BE2C (cell line): ENCODE data around the gene GREM1.

Experiments used
- DNase-seq: peaks from one replicate; pipeline ENCODE4 v3.0.0-alpha.2; 2020
- H3K27me3 ChIP-seq: fragments of 250-450 bp; sonication (Bioruptor Pico); 2 replicates; pipeline ENCODE4 v1.5.1; 2020; ENCODE audit warnings: mild to moderate bottlenecking
- H3K36me3 ChIP-seq: fragments of 250-450 bp; sonication (Bioruptor Pico); 2 replicates; pipeline ENCODE4 v1.5.1; 2020; ENCODE audit warnings: mild to moderate bottlenecking
- H3K4me1 ChIP-seq: fragments of 250-450 bp; sonication (Bioruptor Pico); 2 replicates; pipeline ENCODE4 v1.5.1; 2020
- H3K4me3 ChIP-seq: 2 replicates; pipeline ENCODE4 v1.5.1; 2011; ENCODE audit warnings: low read depth, low read length
- H3K9me3 ChIP-seq: fragments of 250-450 bp; sonication (Bioruptor Pico); 2 replicates; pipeline ENCODE4 v1.5.1; 2020
- TF ChIP-seq, protein P1 (sequence below): IDR thresholded peaks from 2 replicates; pipeline ENCODE4 v1.5.1; 2012; ENCODE audit warnings: mild to moderate bottlenecking, low read depth, low read length

Gene GREM1

GRCh38 chr15:32674681-32675080 is 43.1 kb upstream of the GREM1 start:
- TF ChIP-seq, protein P1, sequence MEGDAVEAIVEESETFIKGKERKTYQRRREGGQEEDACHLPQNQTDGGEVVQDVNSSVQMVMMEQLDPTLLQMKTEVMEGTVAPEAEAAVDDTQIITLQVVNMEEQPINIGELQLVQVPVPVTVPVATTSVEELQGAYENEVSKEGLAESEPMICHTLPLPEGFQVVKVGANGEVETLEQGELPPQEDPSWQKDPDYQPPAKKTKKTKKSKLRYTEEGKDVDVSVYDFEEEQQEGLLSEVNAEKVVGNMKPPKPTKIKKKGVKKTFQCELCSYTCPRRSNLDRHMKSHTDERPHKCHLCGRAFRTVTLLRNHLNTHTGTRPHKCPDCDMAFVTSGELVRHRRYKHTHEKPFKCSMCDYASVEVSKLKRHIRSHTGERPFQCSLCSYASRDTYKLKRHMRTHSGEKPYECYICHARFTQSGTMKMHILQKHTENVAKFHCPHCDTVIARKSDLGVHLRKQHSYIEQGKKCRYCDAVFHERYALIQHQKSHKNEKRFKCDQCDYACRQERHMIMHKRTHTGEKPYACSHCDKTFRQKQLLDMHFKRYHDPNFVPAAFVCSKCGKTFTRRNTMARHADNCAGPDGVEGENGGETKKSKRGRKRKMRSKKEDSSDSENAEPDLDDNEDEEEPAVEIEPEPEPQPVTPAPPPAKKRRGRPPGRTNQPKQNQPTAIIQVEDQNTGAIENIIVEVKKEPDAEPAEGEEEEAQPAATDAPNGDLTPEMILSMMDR, result no peak
- H3K4me1 ChIP-seq, result peaks cover 12% of the 10 kb centered on the region
- H3K4me3 ChIP-seq, result no peak overlapping the region
- H3K27me3 ChIP-seq, result no peaks in the 10 kb centered on the region
- no peak for DNase-seq
- H3K9me3 ChIP-seq, result no peaks in the 10 kb centered on the region
- no peaks in the 10 kb centered on the region for H3K36me3 ChIP-seq

DNA sequence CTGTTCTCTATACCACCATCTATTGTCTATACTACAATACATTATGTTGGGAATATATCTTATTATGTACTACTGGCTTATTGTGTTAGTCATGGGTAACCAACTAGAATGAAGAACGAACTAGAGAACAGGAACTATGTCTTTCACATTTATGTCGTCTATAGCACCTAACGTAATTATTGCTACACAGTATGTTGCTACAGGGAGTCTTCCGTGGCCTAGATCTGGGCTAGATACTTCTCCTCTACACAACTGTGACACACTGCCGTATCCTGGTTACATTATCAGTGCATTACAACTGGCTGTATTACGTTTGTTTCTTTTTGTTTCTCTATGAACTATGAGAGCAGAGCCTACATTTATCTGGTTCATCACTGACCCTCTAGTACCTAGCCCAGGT is 42.3 kb upstream of the GREM1 start:
- H3K36me3 ChIP-seq, result no peaks in the 10 kb centered on the region
- TF ChIP-seq, protein P1, result no peak
- no peak overlapping the region for H3K4me3 ChIP-seq
- DNase-seq, result no peak
- no peaks in the 10 kb centered on the region for H3K27me3 ChIP-seq
- peaks cover 11% of the 10 kb centered on the region for H3K4me1 ChIP-seq
- H3K9me3 ChIP-seq, result no peaks in the 10 kb centered on the region

- no peak for DNase-seq
- H3K4me1 ChIP-seq, result peaks cover 4% of the 10 kb centered on the region; the same call in 1 of the 2 replicates
These were observed 41.6 kb upstream of the GREM1 start for GRCh38 chr15:32676169-32676568.

GRCh38 chr15:32677238-32677750 is 40.5 kb upstream of the GREM1 start:
- Histone ChIP-seq H3K36me3 (no peaks in the 10 kb centered on the region), H3K27me3 (no peaks in the 10 kb centered on the region), H3K4me3 (no peak overlapping the region), H3K9me3 (no peaks in the 10 kb centered on the region), H3K4me1 (peaks cover 4% of the 10 kb centered on the region; the same call in 1 of the 2 replicates)
- TF ChIP-seq, protein P1, result no peak
- no peak for DNase-seq

More at GRCh38 chr15:32676169-32676568, 41.6 kb upstream of the GREM1 start:
- Histone ChIP-seq H3K36me3 (no peaks in the 10 kb centered on the region), H3K9me3 (no peaks in the 10 kb centered on the region), H3K27me3 (no peaks in the 10 kb centered on the region), H3K4me3 (no peak overlapping the region)
- TF ChIP-seq, protein P1, result no peak

- Histone ChIP-seq H3K4me3 (no peak overlapping the region), H3K4me1 (peaks cover 4% of the 10 kb centered on the region; the same call in 1 of the 2 replicates), H3K36me3 (no peaks in the 10 kb centered on the region), H3K9me3 (no peaks in the 10 kb centered on the region), H3K27me3 (no peaks in the 10 kb centered on the region)
- no peak for DNase-seq
- TF ChIP-seq, protein P1, result 0 out of 2 replicates have a peak, but pooled peaks have one; percentile 18
These were observed 38.5 kb upstream of the GREM1 start for GRCh38 chr15:32679298-32679690.

- no peak overlapping the region for H3K4me3 ChIP-seq
- H3K27me3 ChIP-seq, result no peaks in the 10 kb centered on the region
- H3K4me1 ChIP-seq, result peaks cover 5% of the 10 kb centered on the region
- TF ChIP-seq, protein P1, result no peak
- no peaks in the 10 kb centered on the region for H3K9me3 ChIP-seq
- no peaks in the 10 kb centered on the region for H3K36me3 ChIP-seq
- no peak for DNase-seq
These were observed 35.2 kb upstream of the GREM1 start for GRCh38 chr15:32682569-32682968.
